Measurements from ENCODE around the gene LIN28A.
A peak's percentile ranks its signal among the peaks of the same experiment; 100 is the strongest.
"Not testable (repeated sequence)": the region's sequence is repeated elsewhere in the genome, so short reads cannot be mapped to it uniquely, and the experiment has no call there.

The LIN28A gene, protein sequence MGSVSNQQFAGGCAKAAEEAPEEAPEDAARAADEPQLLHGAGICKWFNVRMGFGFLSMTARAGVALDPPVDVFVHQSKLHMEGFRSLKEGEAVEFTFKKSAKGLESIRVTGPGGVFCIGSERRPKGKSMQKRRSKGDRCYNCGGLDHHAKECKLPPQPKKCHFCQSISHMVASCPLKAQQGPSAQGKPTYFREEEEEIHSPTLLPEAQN

DNA sequence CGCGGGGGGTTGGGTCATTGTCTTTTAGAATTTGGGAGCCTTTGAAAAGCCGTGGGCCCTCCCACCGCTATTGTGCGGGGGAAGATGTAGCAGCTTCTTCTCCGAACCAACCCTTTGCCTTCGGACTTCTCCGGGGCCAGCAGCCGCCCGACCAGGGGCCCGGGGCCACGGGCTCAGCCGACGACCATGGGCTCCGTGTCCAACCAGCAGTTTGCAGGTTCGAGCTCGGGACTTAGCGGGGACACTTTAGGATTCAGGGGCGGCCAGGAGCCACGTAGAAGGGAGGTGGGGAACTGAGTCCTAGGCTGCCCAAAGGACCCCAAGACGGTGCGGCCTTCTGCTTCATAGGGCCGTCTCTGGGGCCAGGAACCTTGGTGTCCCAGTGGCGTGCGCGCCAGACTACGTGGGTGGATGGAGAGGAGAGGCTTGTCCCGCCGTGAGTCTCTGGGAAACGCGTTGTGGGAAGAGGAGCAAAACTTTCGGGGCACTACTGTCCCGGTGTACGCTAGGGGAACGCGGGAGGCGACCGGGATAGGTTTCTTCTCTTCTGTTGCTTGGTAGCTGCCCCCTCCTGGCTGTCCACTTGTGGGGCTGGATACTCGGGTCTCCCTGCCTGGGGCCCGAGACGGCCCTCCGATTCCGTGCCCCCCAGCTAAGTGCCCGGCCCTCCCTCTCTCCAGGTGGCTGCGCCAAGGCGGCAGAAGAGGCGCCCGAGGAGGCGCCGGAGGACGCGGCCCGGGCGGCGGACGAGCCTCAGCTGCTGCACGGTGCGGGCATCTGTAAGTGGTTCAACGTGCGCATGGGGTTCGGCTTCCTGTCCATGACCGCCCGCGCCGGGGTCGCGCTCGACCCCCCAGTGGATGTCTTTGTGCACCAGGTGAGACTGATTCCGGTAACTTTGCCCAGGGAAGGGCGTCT lies at the start of gene LIN28A:
Gene LIN28A, plus strand, starts transcription at position 112 of the 918 bp plus-strand sequence. Its CDS starts 75 bp downstream, at position 187.
- DNase-seq: no peak

DNA sequence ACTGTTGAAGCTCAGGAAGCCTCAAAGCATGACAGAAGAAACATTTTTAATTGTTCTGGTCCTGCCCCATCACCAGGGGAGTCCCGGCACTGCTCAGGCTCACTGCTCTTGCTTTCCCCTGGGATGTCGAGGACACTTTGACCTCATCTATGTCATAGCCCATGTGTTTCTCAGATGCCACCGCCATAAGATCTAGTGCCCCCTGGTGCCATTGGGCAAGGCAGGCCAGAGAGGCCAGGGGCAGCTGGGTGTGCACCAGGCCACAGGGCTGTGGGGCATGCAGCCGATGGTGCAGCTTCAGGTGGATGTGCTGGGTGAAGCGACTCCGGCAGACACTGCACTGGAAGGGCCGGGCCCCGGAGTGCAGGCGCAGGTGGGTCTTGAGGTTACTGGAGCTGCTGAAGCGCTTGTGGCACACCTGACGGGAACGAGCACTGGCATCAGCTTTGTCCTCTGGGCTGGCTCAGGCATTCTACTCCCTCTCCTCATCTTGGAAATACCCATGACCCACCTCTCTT lies 49.0 kb upstream of the LIN28A start:
- DNase-seq: no peak

DNA sequence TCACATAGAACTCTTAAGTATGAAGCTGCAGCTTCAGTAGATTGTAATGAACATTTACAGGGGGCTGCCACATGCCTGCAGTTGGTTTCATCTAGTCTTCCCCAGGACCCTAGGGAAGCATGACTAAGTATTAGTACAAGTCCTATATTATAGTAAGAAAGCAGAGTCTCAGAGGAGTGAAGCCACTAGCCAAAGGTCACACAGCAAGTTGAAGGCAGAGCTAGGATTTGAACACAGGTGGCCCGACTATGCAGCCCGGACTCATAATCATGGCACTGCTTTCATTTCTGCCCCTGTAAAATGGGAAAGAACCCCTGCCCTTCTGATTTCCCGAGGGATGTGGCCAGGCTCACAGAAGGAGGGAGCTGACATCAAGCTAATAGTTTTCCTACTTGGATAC lies 48.3 kb upstream of the LIN28A start:
- DNase-seq: no peak

DNA sequence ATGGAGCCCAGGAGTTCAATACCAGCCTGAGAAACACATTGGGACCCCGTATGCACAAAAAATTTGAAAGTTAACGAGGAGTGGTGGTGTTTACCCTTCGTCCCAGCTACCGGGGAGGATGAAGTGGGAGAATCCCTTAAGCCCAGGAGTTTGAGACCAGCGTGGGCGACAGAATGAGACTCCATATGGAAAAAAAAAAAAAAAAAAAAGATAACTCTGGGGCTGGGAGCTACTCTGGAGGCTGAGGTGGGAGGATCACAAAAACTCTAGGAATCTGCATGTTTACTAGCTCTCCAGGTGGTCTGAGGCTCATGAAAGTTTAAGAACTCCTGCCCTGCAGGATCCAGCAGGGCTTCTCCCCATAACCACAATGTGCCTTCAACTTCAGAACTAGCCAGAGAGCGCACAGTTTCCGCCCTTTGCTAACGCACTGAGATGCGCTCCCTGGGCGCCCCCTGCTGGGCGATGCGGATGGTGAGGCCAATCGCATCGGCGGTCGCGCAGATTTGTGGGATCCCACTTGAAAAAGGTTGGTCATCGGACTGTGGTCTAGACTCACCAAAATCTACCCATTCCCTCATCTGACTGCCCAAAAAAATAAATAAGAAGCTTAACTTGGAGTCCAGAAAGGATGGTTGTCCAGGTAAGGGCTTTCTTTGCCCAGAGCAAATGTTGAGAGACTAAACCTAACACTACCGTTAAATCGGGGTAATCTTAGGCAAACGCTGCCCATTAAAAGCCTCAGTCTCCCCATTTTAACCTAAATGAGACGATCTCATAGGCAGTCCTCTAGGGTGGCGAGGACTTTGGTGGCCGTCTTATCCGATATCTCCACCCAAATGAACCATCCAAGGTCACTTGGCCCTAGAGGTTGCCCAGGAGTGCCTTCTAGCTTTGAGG lies 46.8 kb upstream of the LIN28A start:
- peak; percentile 79 for DNase-seq

DNA sequence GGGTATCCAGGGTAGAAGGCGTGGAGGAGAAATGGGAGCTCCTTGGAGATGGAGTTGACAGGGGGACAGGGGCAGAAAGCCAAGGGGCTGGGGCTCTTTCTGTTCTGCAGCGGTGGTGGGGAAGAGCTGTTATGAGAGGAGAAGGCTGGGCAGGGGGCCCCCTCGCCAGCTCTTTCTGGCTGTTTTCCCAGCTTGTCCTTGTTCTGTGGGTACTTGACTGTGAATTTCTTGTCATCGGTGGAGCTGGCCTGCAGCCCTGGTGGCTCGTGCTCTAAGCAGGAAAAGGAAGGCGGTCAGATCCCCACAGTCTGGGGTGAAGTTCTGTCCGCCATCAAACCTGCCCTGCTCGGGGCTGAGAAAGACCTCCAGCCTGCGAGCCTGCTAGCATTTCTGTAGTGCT lies 45.7 kb upstream of the LIN28A start:
- DNase-seq: no peak

DNA sequence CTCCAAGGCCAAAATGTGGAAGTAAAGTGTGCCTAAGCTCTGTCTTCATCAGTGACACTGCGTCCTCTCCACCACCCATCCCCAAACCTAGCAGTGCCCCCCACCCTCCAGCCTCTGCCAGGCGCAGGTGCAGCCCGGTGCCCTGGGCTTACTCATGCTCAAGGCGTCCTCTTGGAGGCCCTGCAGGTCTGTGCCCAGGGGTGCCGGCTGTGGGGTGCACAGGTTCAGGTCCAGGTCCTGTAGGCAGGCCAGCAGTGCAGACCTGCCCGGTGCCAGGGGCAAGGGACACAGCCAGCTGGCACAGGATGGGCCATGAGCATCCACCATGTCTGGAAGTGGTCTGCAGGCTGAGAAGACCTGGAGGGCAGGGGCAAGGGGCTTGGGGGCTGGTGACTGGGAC lies 43.2 kb upstream of the LIN28A start:
- no peak for DNase-seq

DNA sequence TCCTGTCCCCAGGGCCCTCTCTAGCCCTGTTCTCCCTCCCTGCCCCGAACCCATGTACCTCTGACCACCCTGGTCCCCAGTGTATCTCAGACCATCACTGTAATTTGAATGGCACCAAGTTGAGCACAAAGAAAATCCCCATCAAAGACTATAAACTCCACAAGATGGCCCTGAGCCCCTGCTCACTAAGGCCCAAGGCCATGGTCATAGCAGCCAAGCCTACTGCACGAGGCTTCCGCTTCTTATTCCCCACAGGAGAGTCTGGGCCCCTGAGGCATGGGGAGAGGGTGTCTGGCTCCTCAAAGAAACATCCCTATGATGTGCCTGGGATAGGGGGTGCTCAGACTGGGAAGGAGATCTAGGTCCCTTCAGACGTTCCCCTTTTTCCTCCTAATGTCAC lies 42.6 kb upstream of the LIN28A start:
- no peak for DNase-seq

DNA sequence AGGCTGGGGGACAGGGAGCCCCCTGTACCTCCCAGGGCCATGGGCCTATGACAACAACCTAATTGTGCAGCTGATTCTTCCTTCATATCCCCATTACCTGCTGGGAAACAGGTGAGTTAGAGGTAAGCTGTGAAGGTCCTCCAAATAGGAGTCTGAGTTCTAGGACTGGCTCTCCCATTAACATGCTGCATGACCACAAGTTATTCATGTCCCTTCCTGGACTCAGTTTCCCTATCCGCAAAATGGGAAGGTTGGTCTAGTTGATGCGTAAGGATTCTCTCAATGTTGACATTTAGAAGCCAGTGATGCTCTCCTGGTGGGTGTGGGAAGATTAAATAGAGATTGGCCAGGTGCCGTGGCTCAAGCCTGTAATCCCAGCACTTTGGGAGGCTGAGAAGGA lies 42.1 kb upstream of the LIN28A start:
- no peak for DNase-seq

DNA sequence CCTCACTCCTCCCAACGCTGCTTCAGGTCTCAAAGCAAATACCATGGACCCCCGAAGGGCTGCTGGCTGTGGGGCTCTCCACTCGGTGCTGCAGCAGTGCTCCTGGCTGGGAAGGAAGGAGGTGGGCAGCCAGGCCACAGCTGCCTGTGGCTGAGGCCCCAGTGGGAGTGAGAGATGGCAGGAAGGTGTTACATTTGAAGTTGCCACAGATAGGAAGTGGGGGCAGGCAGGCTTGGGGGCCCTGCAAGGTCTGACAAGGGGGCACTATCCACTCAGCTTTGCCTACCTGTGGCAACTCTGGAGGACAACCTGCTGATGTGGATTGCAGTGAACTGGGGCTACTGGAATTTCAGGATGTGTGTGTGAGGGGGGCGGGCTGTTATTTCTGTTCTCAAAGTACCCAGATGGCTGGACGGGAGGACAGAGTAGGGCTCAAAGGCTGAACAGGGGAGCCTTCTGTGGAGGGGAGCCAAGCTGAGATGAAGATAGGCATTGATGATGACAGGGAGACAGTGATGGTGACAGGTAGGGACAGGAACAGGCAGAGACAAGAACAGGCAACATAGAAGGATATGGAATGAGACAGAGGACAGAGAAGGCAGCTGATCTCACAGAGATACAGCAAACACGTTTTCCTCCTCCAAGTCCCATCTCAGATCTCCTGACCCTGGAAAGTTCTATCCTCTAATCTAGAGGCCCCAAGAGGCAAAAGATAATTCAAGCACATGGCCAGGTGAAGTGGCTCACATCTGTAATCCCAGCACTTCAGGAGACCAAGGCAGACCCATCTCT lies 39.8 kb upstream of the LIN28A start:
- DNase-seq: no peak

DNA sequence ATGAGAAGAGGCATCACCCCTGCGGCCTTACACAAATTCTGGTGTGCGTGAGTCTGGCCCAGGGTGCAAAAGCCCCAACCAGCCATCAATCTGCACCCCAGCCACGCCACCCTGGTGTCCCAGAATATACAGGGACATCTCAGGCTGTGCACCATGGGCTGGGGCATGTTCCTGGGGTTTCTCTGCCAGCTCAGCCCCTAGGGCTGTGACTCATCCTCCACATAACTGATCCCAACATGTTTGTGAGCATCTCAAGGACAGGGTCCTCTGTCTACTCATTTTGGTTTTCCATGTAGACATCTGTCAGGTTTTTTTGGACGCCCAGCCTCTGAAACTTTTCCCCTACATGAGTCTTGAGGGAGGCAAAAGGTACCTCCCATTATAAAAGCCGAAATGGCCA lies 38.6 kb upstream of the LIN28A start:
- DNase-seq: no peak

DNA sequence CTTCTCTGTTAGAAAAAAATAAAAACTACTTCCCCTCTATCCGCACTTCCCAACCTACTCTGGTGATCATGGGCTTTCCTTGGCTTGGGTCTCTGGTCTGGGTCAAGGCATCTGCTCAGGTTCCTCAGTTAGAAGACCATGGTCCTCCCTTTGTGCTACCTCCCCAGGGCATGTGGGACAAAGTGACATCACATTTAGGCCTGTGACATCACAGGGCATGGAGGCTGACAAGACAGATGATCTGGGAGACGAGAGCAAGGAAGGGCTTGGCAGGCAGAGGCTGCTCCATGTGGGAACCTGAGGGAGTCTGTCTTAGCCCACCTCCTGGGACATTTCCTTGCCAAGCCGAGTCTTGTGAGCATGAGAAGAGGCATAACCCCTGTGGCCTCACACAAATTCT lies 38.0 kb upstream of the LIN28A start, which contains the start of gene ZNF683:
Gene ZNF683, minus strand, starts transcription at position 140 of the 400 bp plus-strand sequence. CDS start 4,179 bp downstream, outside the sequence.
- DNase-seq: not testable (repeated sequence)

DNA sequence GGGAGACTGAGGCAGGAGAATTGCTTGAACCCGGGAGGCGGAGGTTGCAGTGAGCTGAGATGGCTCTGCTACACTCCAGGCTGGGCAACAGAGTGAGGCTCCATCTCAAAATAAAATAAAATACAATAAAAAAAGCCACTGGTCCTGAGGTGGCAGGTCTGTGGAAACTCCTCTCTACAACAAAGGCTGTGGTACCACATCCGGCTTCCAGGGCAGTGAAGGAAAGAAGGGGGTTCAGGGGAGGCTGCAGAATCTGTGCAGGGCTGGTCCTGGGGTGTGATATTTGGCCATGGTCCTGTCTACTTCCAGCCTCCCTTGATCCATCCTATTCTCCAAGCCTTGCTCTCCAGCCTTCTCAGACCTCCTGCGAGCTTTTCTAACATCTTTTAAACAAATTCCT lies 37.3 kb upstream of the LIN28A start:
- no peak for DNase-seq

DNA sequence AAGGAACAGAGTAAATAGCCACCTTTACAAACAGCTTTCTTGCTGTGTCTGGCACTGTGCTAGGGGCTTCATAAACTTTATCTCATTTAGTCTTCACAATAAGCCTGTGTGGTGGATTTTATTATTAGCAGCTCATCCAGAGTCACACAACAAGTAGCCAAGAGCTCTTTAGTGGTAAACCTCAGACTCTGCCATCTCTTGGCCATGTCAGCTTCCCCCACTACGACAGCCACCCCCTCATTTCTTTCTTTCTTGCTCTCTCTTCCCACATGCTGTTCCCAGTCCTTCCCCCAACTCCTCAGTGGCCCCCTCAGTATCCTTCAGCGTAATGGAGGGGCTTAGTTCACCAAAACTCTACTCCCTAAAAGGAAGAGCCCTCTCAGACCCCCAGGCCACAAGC lies 36.8 kb upstream of the LIN28A start:
- no peak for DNase-seq

DNA sequence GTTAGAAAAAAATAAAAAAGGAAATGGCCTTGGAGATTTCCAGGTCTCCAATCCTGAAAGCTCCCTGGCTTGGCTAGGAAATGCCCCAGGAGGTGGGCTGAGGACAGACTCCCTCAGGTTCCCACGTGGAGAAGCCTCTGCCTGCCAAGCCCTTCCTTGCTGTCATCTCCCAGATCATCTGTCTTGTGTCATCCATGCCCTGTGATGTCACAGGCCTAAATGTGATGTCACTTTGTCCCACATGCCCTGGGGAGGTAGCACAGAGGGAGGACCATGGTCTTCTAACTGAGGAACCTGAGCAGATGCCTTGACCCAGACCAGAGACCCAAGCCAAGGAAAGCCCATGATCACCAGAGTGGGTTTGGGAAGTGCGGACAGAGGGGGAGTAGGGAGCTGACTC lies 36.3 kb upstream of the LIN28A start:
- not testable (repeated sequence) for DNase-seq

DNA sequence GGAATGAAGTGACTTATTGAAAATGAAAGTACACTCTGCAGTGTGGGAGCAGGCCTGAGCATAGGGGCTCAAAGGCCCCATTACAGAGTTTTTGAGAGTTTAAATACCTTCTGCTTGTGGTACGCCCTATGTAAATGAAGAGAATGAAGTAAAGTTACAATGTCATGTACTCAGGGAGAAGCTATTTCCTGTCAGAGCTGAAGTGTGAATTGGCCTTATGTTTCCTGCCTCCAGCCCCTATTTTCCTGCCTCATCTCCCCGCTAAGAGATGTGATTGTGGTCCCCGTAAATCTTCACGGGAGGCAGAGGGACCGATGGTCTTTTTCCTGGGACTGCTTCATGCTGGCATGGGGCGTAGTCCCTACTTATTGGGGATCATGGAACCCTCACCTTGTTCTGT lies 35.5 kb upstream of the LIN28A start:
- no peak for DNase-seq

DNA sequence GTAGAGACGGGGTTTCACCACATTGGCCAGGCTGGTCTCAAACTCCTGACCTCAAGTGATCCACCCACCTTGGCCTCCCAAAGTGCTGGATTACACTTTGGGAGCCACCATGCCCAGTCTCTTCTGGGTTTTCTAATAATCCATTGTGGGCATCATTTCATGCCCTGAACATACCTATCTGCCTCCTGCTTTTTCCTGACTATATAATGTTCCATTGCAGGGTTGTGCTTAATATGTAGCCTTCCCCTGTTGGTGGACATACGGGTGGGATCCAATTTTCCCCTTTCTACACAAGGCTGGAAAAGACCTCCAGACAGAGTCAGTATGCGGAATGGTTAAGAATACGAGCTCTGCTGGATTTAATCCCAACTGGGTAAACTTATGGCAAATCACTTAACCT lies 34.6 kb upstream of the LIN28A start:
- DNase-seq: no peak

DNA sequence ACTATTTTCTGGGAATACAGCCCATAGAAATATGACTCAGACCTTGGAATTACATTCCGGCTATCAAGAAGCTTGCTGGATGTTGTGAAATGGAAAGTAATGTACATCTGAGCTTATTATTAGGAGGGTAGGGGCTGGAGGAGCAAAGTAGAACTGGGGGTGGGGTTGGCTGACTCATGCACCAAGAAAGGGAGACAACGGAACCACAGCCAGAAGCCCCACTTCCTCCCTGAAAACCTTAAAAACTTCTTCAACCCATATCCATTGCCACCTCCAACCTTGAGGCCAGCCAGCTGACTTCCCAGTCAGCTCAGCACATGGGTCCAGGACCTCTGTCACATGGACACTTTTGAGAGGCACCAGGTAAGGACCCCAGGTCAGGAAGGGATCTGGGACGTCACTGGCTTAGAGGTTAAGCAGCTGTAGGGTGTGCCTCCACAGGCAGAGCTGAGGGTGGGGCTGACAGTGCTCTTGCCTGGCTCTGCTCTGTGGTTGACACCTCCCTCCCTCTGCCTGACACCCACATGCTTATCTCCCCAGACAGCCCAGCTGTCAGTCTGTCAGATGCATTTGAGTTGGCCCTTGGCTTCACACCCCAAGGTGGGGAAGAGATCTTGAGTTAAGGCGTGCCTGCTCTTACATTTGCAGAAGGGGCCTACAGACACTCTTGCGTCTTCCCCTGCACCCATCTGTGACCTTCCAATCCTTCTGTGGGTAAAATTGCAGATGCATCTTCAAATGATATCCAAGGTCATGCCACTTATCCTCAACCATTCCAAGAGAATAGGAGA lies 32.3 kb upstream of the LIN28A start:
- peak; percentile 85 for DNase-seq

DNA sequence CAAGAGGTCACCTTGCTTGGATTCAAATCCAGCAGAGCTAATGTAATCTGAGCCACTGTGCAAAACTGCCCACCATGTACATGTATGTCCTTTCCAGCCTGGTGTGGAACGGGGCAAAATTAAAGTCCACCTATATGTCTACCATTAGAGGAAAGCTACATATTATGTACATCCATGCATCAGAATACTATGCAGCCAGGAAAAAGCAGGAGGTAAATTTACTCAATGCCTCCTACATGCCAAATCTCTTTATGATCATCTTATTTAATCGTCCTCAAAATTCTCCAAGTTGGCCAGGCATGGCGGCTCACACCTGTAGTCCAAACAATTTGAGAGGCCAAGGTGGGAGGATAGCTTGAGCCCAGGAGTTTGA lies 31.8 kb upstream of the LIN28A start:
- no peak for DNase-seq

DNA sequence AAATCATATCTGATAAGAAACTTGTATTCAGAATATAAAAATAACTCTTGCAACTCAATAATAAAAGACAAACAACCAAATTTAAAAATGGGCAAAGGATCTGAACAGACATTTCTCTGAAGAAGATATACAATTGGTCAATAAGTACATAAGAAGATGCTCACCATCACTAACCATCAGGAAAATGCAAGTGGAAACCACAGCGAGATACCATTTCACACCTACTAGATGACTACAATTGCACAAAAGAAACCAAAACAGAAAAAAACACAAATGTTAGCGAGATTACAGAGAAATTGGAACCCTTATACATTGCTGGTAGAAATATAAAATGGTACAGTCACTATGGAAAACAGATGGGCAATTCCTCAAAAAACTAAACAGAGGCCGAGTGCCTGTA lies 26.5 kb upstream of the LIN28A start:
- DNase-seq: no peak

DNA sequence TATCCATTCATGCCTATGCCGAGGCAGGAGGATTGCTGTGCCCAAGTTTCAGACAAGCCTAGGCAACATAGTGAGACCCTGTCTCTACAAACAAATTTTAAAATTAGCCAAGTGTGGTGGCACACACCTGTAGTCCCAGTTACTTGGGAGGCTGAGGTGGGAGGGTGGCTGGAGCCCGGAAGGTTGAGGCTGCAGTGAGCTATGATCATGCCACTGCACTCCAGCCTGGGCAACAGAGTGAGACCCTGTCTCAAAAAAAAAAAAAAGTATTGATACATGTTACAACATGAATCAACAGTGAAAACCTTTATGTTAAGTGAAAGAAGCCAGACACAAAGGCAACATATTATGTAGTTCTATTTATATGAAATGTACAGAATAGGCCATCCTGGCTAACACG lies 25.6 kb upstream of the LIN28A start:
- not testable (repeated sequence) for DNase-seq

DNA sequence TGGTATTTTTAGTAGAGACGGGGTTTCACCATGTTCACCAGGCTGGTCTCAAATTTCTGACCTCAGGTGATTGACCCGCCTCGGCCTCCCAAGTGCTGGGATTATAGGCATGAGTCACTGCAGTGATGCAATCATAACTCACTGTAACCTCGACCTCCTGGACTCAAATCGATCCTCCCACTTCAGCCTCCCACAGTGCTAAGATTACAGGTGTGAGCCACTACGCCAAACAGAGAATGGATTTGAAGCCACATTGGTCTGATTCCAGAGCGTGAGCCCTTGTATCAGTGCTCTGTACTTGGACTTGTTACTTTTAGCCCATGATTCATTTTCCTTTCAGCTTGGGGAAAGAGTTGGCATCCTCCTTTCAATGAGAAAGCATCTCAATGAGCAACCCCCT lies 23.2 kb upstream of the LIN28A start:
- no peak for DNase-seq

Data from CD4-positive, alpha-beta T cell treated with Interleukin-15 for 1 hour (primary cell).